ENCODE data around the gene AKAP13. TPM values are rescaled to one million over a fixed set of nuclear protein-coding genes. Genes with fewer than 3 reads are reported as not detected.
"Not testable (repeated sequence)": the region's sequence is repeated elsewhere in the genome, so short reads cannot be mapped to it uniquely, and the experiment has no call there.

The AKAP13 gene
- polyA plus RNA-seq, 1 donor from 2014 or later: 152 TPM

- Mint-ChIP-seq H3K4me3 (no peak overlapping the region), H3K27ac (peak overlapping the region in 2 of 3 donors; percentile 65 to 82), H3K9me3 (no peaks in the 10 kb centered on the region), H3K4me1 (peaks cover 7 to 16% (median 7%) of the 10 kb centered on the region in 3 donors), H3K27me3 (no peaks in the 10 kb centered on the region), H3K36me3 (peaks cover 2% of the 10 kb centered on the region)
Measured at GRCh38 chr15:85652457-85652856, 272.1 kb downstream of the AKAP13 start.

GRCh38 chr15:85657132-85657531 is 276.7 kb downstream of the AKAP13 start:
- Mint-ChIP-seq H3K9me3 (no peaks in the 10 kb centered on the region), H3K4me1 (peaks cover 0 to 4% (median 0%) of the 10 kb centered on the region in 3 donors), H3K27me3 (no peaks in the 10 kb centered on the region), H3K36me3 (peaks cover 5% of the 10 kb centered on the region), H3K27ac (peak overlapping the region in 1 of 3 donors; percentile 33), H3K4me3 (no peak overlapping the region)

- H3K27me3 Mint-ChIP-seq: no peaks in the 10 kb centered on the region
- no peaks in the 10 kb centered on the region for H3K9me3 Mint-ChIP-seq
- no peak overlapping the region for H3K27ac Mint-ChIP-seq
- no peak overlapping the region for H3K4me3 Mint-ChIP-seq
- peaks cover 8% of the 10 kb centered on the region for H3K36me3 Mint-ChIP-seq
- no peaks in the 10 kb centered on the region for H3K4me1 Mint-ChIP-seq
Measured at GRCh38 chr15:85658816-85659215, 278.4 kb downstream of the AKAP13 start.

GRCh38 chr15:85661859-85662258 is 281.5 kb downstream of the AKAP13 start:
- Mint-ChIP-seq H3K9me3 (peaks cover 0 to 1% (median 0%) of the 10 kb centered on the region in 3 donors), H3K4me3 (no peak overlapping the region), H3K27ac (peak overlapping the region in 2 of 3 donors; percentile 8 to 56), H3K27me3 (no peaks in the 10 kb centered on the region), H3K4me1 (peaks cover 4 to 5% (median 4%) of the 10 kb centered on the region in 3 donors), H3K36me3 (peaks cover 24% of the 10 kb centered on the region)

GRCh38 chr15:85665677-85666076 is 285.3 kb downstream of the AKAP13 start:
- not testable (repeated sequence) for H3K27me3 Mint-ChIP-seq, H3K4me3 Mint-ChIP-seq, H3K9me3 Mint-ChIP-seq
- peaks cover 23% of the 10 kb centered on the region for H3K36me3 Mint-ChIP-seq
- peak overlapping the region in 2 of 3 donors; percentile 39 to 65 for H3K27ac Mint-ChIP-seq
- H3K4me1 Mint-ChIP-seq: peaks cover 13 to 21% (median 17%) of the 10 kb centered on the region in 3 donors

- Mint-ChIP-seq H3K4me1 (peaks cover 13 to 21% (median 17%) of the 10 kb centered on the region in 3 donors), H3K4me3 (peak overlapping the region in 3 of 4 donors; percentile 28 to 52 (median 47)), H3K9me3 (peaks cover 0 to 1% (median 0%) of the 10 kb centered on the region in 3 donors), H3K36me3 (peaks cover 23% of the 10 kb centered on the region), H3K27ac (peak overlapping the region; percentile 84 to 92 (median 90)), H3K27me3 (no peaks in the 10 kb centered on the region)
Measured at GRCh38 chr15:85667491-85668424, 287.4 kb downstream of the AKAP13 start.

GRCh38 chr15:85671156-85671555 is 290.8 kb downstream of the AKAP13 start:
- Mint-ChIP-seq H3K9me3 (no peaks in the 10 kb centered on the region), H3K27ac (no peak overlapping the region), H3K4me1 (peaks cover 13 to 21% (median 17%) of the 10 kb centered on the region in 3 donors), H3K27me3 (no peaks in the 10 kb centered on the region), H3K4me3 (no peak overlapping the region), H3K36me3 (peaks cover 8% of the 10 kb centered on the region)

GRCh38 chr15:85672332-85673084 is 292.1 kb downstream of the AKAP13 start:
- Mint-ChIP-seq H3K27ac (peak overlapping the region in 1 of 3 donors; percentile 45), H3K36me3 (peaks cover 5% of the 10 kb centered on the region), H3K27me3 (no peaks in the 10 kb centered on the region), H3K4me1 (peaks cover 7 to 10% (median 7%) of the 10 kb centered on the region in 3 donors), H3K9me3 (no peaks in the 10 kb centered on the region), H3K4me3 (no peak overlapping the region)

- peak overlapping the region in 1 of 3 donors; percentile 49 for H3K27ac Mint-ChIP-seq
- H3K36me3 Mint-ChIP-seq: peaks cover 3% of the 10 kb centered on the region
- H3K4me3 Mint-ChIP-seq: no peak overlapping the region
- H3K9me3 Mint-ChIP-seq: no peaks in the 10 kb centered on the region
- no peaks in the 10 kb centered on the region for H3K27me3 Mint-ChIP-seq
- H3K4me1 Mint-ChIP-seq: peaks cover under 1 to 2% (median under 1%) of the 10 kb centered on the region in 3 donors
Measured at GRCh38 chr15:85673326-85673725, 292.9 kb downstream of the AKAP13 start.

GRCh38 chr15:85676342-85677098 is 296.1 kb downstream of the AKAP13 start:
- Mint-ChIP-seq H3K4me3 (no peak overlapping the region), H3K9me3 (no peaks in the 10 kb centered on the region), H3K27ac (peak overlapping the region; percentile 48 to 89 (median 74)), H3K27me3 (no peaks in the 10 kb centered on the region), H3K4me1 (peaks cover 0 to 6% (median 0%) of the 10 kb centered on the region in 3 donors), H3K36me3 (peaks cover 1% of the 10 kb centered on the region)

GRCh38 chr15:85679231-85679630 is 298.8 kb downstream of the AKAP13 start:
- no peaks in the 10 kb centered on the region for H3K27me3 Mint-ChIP-seq
- no peaks in the 10 kb centered on the region for H3K36me3 Mint-ChIP-seq
- no peak overlapping the region for H3K4me3 Mint-ChIP-seq
- H3K4me1 Mint-ChIP-seq: peaks cover 0 to 6% (median 3%) of the 10 kb centered on the region in 3 donors
- H3K9me3 Mint-ChIP-seq: no peaks in the 10 kb centered on the region
- H3K27ac Mint-ChIP-seq: peak overlapping the region in 1 of 3 donors; percentile 45

- H3K27ac Mint-ChIP-seq: peak overlapping the region in 2 of 3 donors; percentile 46 to 58
- H3K4me3 Mint-ChIP-seq: no peak overlapping the region
- peaks cover 7 to 11% (median 10%) of the 10 kb centered on the region in 3 donors for H3K4me1 Mint-ChIP-seq
- H3K9me3 Mint-ChIP-seq: no peaks in the 10 kb centered on the region
- H3K36me3 Mint-ChIP-seq: peaks cover 7% of the 10 kb centered on the region
- no peaks in the 10 kb centered on the region for H3K27me3 Mint-ChIP-seq
Measured at GRCh38 chr15:85681386-85681785, 301.0 kb downstream of the AKAP13 start.

GRCh38 chr15:85684174-85684710 is 303.8 kb downstream of the AKAP13 start:
- H3K27ac Mint-ChIP-seq: peak overlapping the region; percentile 10 to 37 (median 31)
- peaks cover 7% of the 10 kb centered on the region for H3K36me3 Mint-ChIP-seq
- H3K9me3 Mint-ChIP-seq: no peaks in the 10 kb centered on the region
- no peak overlapping the region for H3K4me3 Mint-ChIP-seq
- H3K27me3 Mint-ChIP-seq: no peaks in the 10 kb centered on the region
- H3K4me1 Mint-ChIP-seq: peaks cover 25 to 33% (median 25%) of the 10 kb centered on the region in 3 donors

GRCh38 chr15:85685356-85685755 is 305.0 kb downstream of the AKAP13 start:
- H3K4me1 Mint-ChIP-seq: peaks cover 25 to 38% (median 32%) of the 10 kb centered on the region in 3 donors
- H3K27me3 Mint-ChIP-seq: no peaks in the 10 kb centered on the region
- H3K4me3 Mint-ChIP-seq: peak overlapping the region in 1 of 4 donors; percentile 70
- peak overlapping the region in 2 of 3 donors; percentile 16 to 76 for H3K27ac Mint-ChIP-seq
- peaks cover 7% of the 10 kb centered on the region for H3K36me3 Mint-ChIP-seq
- H3K9me3 Mint-ChIP-seq: no peaks in the 10 kb centered on the region
